Brain microvascular endothelial cell (primary cell): ENCODE data around the gene SNAPC2.
"Not testable (repeated sequence)": the region's sequence is repeated elsewhere in the genome, so short reads cannot be mapped to it uniquely, and the experiment has no call there.

Experiments used
- DNase-seq: peaks from one replicate; pipeline ENCODE4 v3.0.0-alpha.2; 2020
- H3K27ac ChIP-seq: fragments of 250-450 bp; sonication (Bioruptor Pico); 2 replicates; pipeline ENCODE4 v1.5.1; 2020; ENCODE audit warnings: mild to moderate bottlenecking, moderate library complexity
- H3K27me3 ChIP-seq: fragments of 250-450 bp; sonication (Bioruptor Pico); replicated peaks from 2 replicates; pipeline ENCODE4 v1.5.1; 2020; ENCODE audit warnings: mild to moderate bottlenecking
- H3K36me3 ChIP-seq: fragments of 250-450 bp; sonication (Bioruptor Pico); replicated peaks from 2 replicates; pipeline ENCODE4 v1.5.1; 2020; ENCODE audit warnings: mild to moderate bottlenecking
- H3K4me3 ChIP-seq: 2 replicates; pipeline ENCODE4 v1.5.1; 2011; ENCODE audit warnings: low read depth, mild to moderate bottlenecking, control low read depth, low read length, moderate library complexity
- CTCF ChIP-seq: IDR thresholded peaks from 2 replicates; pipeline ENCODE4 v1.5.1; 2011; ENCODE audit warnings: low read depth, mild to moderate bottlenecking, moderate library complexity, low read length, control low read depth, inconsistent platforms; ENCODE audit errors: missing control alignments
- in situ Hi-C: cut with HindIII; loops from 2 replicates; pipeline ENCODE4 v1.10.0; 2017; ENCODE audit warnings: low sequenced_read_pairs, low pct_ligation_motif_present

The SNAPC2 gene

DNA sequence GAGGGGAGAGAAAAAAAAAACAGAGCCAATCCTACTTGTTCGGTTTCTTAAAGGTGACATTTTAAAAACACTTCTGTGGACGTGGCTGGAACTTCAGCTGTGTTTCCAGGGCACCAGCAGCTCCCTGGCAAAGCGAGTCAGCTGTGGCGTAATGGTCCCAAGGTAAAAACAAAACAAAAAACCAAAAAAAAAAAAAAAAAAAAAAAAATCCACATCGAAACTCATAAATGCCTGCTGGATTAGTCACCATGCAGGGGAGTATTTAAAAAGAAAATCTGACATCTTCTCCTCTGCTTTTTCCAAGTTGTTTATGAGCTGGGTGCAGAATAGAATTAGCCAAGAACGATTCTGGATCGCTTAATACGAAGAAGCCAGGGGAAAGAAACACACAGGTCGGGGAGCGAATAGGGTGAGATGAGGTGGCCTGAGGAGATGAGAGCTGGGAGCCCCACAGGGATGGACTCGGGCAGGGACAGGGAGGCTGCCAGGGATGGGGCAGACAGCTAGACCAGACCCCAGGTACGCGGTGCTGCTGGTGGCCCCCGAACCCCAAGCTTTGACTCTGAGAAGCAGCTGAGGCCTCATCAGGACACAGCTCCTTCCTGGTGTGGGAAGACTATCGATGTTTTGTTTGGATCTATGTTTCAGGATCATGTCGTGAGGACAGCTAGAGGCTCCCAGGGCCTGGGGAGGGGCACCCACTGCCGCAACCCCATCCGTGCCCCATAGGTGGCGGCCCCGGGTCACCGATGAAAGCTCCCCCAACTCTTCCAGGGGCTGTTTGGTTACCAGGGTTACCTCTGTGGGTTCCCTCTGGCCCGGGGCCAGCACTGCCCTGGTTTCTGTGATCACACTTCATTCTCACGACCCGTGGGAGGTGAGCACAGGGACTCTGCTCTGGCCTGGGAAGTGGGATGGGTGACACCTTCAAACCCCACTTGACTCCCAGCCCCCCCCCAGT is 8.9 kb downstream of the SNAPC2 start:
- Histone ChIP-seq H3K36me3 (peaks cover 33% of the 10 kb centered on the region), H3K4me3 (peak overlapping the region; percentile 3), H3K27me3 (no peaks in the 10 kb centered on the region), H3K27ac (peak overlapping the region; percentile 87)
- peak; percentile 82 for DNase-seq
- in situ Hi-C loops, result no loop called here
- peak; percentile 66 for TF ChIP-seq CTCF

- Histone ChIP-seq H3K36me3 (peaks cover 40% of the 10 kb centered on the region), H3K27ac (peak overlapping the region; percentile 87)
- in situ Hi-C loops, DNase-seq, H3K27me3 ChIP-seq, H3K4me3 ChIP-seq: not testable (repeated sequence)
These were observed 9.9 kb downstream of the SNAPC2 start for GRCh38 chr19:7930030-7930429.

GRCh38 chr19:7930765-7931164 is 10.6 kb downstream of the SNAPC2 start:
- Histone ChIP-seq H3K27ac (no peak overlapping the region), H3K36me3 (peaks cover 44% of the 10 kb centered on the region)
- in situ Hi-C loops, result no loop called here

GRCh38 chr19:7931221-7932061 is 11.3 kb downstream of the SNAPC2 start:
- TF ChIP-seq CTCF, result no peak
- Histone ChIP-seq H3K27ac (no peak overlapping the region), H3K27me3 (no peaks in the 10 kb centered on the region), H3K4me3 (no peak overlapping the region), H3K36me3 (peaks cover 51% of the 10 kb centered on the region)
- in situ Hi-C loops, result no loop called here
- no peak for DNase-seq

More at GRCh38 chr19:7930765-7931164, 10.6 kb downstream of the SNAPC2 start:
- TF ChIP-seq CTCF, result no peak
- DNase-seq, result no peak
- Histone ChIP-seq H3K4me3 (no peak overlapping the region), H3K27me3 (no peaks in the 10 kb centered on the region)

DNA sequence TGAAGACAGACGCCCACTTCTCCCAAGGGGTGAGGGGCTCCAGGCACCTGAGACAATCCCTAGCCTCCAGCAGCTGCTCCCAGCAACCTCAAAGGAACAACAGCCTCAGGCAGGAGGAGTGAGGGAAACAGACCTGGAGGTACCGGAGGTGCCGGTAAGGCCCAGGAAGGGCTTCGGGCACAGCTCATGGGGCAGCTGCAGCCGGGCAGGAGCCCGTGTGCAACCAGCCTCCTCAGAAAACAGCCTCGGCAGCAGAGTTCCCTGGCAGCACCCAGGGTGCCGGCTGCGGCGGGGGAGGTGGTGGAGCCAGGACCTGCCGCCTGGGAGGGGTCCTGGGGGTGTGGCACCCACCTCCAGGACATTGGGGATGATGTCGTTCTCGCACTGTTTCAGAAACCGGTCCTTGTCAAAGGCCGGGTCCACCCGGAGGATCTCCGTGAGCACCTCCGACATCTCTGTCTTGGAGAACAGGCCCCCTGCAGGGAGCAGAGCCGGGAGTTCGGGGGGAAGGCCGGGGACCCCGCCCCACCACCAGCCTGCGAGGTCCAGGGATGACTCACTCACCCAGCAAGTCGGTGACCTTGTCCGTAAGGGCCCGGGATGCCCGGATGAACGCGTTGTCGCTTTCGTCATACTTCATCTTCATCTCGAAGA is 12.3 kb downstream of the SNAPC2 start:
- H3K27ac ChIP-seq, result no peak overlapping the region
- no peak for TF ChIP-seq CTCF
- in situ Hi-C loops, result no loop called here
- no peak overlapping the region for H3K4me3 ChIP-seq
- H3K27me3 ChIP-seq, result no peaks in the 10 kb centered on the region
- no peak for DNase-seq
- peaks cover 61% of the 10 kb centered on the region for H3K36me3 ChIP-seq
